RWPE1 (cell line): ENCODE measurements around the gene SATB2.

Experiments
- CTCF ChIA-PET: fragments of 350-600 bp; sonication (Branson Sonifier 250); formaldehyde crosslinking; extraction: SDS; loops from one replicate; lab custom pipeline; 2021; lab: Yijun Ruan, JAX
- POLR2A ChIA-PET: fragments of 400-600 bp; formaldehyde crosslinking; extraction: SDS; loops from one replicate; lab custom pipeline; 2020; ENCODE audit warnings: antibody characterized with exemption; ENCODE audit not compliant: low non-redundant PET; lab: Yijun Ruan, JAX
- DNase-seq: peaks from one replicate; pipeline ENCODE4 v3.0.0; 2012; ENCODE audit warnings: low spot score
- H3K27ac ChIP-seq: fragments of 450-650 bp; 2 replicates; pipeline ENCODE4 v1.5.1; 2017
- TF ChIP-seq, protein P1 (sequence below): fragments of 450-650 bp; conservative IDR thresholded peaks from 2 replicates; pipeline ENCODE4 v1.5.1; 2017; ENCODE audit warnings: low read depth, mild to moderate bottlenecking

Gene SATB2

DNA sequence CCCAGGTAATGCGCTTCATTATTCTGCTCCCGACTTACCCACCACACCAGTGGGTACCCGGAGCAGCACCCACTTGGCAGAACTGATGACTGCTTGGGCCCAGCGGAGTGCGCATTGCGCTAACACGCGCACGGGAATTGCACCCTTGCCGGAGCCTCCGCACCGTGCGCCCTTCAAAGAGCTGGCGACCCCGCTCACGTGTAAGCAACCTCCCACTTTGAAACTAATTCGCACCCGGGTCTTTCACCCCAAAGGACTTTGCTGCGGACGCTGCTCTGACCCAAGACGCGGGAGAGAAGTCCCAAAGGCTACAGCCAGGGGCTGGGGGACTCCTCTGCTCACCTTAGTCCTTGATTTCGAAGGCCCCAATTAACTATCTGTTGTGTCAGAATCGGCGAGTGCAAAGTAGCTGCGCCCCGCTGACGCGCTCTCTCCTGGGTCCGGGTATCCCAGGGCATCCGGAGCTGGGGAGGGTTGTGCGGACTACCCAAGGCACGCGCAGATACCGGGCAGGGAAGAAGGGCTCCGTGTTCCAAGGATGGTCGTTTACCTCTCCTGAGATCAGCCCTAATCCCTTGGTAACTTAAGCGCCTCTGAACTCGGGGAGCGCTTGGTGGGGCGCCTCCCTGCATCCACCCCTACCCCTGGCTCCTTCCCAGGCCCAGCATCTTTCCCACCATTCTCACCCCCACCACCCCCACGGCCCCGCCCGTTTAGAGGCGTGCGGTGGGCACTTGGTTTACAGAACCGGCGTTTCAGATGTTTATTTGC, 13.1 kb upstream of the SATB2 start:
- ChIA-PET POLR2A (no interaction called here), CTCF (interaction anchor here (0.6 to 1.2 kb wide), 6 partner anchors 8 to 1156 kb away, joined by 3 to 5 read pairs (median 4); no protein-coding TSS in a partner anchor)
- DNase-seq: no peak
- TF ChIP-seq, protein P1, sequence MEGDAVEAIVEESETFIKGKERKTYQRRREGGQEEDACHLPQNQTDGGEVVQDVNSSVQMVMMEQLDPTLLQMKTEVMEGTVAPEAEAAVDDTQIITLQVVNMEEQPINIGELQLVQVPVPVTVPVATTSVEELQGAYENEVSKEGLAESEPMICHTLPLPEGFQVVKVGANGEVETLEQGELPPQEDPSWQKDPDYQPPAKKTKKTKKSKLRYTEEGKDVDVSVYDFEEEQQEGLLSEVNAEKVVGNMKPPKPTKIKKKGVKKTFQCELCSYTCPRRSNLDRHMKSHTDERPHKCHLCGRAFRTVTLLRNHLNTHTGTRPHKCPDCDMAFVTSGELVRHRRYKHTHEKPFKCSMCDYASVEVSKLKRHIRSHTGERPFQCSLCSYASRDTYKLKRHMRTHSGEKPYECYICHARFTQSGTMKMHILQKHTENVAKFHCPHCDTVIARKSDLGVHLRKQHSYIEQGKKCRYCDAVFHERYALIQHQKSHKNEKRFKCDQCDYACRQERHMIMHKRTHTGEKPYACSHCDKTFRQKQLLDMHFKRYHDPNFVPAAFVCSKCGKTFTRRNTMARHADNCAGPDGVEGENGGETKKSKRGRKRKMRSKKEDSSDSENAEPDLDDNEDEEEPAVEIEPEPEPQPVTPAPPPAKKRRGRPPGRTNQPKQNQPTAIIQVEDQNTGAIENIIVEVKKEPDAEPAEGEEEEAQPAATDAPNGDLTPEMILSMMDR: no peak
- no peak overlapping the region for H3K27ac ChIP-seq

DNA sequence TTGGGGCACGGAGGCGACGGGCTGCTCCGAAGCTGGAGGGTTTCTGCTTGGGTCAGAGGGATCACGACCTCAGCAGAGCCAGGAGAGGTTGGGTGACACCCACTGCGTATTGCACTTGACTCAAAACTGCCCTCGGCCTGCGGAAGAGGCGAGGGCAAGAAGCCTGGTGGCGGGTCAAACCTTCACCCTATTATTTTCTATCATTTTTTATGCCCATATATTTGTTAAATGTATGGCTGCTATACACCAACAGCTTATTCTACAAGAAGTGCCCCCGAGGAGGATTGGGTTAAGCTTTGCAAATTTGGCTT, 12.6 kb upstream of the SATB2 start:
- no peak overlapping the region for H3K27ac ChIP-seq
- ChIA-PET CTCF (no interaction called here), POLR2A (no interaction called here)
- no peak for DNase-seq
- TF ChIP-seq, protein P1: no peak

DNA sequence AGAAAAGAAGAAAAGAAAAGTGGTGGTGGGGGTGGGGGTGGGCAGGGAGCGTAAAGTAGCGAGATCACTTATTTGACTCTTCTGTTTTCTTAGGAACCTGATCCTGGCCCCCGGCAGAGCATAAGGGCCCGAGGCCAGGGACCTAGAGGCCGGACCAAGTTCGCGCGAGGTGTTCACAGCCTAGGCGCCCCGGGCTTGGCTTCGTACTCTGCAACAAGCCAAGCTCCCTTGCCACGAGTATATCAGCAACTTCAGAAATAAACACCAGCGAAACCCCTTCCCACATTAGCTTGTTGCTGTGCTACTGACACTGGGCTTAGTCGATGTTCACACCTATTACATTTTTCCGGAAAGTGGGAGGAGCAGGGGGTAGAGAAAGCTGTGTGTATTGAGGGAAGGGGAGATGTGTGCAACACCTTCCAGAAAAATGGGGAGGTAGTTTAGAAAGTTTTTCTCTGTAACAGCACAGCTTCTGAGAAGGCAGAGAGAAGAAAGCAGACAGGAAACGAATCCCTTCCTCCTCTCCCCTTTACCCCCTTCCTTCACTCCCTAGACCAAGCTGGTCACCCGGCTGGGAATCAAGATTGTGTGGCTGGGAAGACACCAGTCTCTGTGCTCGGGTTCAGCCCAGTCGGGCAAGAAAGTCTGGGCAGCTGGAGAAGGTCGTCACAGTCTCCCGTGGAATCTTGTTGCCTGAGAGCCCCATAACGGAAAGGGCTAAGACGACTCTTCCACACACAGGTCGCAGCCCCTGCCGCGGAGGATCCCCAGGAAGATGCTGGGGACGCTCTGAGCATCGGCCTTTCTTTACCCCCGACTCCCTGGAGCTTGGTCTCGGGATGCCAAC, 12.0 kb upstream of the SATB2 start:
- TF ChIP-seq, protein P1: no peak
- POLR2A ChIA-PET: no interaction called here
- CTCF ChIA-PET: interaction anchor here (0.7 kb wide), 1 partner anchor 14 kb away, joined by 3 read pairs; no protein-coding TSS in a partner anchor
- no peak overlapping the region for H3K27ac ChIP-seq
- no peak for DNase-seq

DNA sequence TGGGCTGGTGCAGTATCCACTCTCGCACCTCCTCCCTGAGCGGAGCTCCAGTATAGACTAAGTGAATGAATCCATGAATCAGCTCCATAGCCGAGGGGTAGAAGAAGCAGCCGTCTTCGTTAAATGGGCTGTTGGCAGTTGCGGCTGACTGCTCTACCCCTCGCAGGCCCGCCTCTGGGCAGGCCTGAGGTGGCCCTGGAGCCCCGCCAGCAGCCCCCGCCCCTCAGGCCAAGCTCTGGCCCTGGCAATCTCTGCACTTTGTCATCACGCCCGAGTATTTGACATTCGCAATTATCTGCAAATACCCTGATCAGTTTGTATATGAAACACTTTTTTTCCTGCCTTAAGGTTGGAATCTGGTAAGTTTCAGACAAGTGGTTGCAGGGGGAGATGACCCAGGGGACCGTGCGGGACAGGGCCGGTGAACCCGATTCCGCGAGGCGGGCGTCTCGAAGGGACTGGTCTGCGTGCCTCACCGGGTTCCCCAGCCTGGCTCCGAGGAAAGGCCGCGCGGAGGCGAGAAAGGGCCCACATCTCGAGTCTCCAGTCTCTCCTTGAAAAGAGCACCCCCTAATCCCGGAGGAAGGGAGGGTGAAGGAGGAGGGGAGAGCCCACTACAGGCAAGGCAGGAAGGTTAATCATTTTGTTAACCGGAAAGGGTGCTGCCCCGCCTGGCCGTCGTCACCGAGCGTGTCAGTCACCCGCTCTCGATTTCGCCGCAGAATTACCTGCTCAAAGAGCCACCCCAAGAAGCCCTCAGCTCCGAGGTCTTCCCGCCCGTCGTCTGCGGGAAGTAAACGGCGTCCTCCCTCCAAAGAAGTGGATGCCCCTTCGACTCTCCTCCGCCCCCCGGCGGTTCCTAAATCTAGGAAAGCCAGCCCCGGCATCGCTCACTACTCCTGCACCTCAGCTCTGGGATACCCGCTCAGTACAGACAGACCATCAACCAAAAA, 11.1 kb upstream of the SATB2 start:
- ChIA-PET CTCF (interaction anchor here (0.6 to 0.7 kb wide), 2 partner anchors 13 to 106 kb away, joined by 3 to 7 read pairs; no protein-coding TSS in a partner anchor), POLR2A (no interaction called here)
- H3K27ac ChIP-seq: no peak overlapping the region
- no peak for DNase-seq
- TF ChIP-seq, protein P1: no peak

DNA sequence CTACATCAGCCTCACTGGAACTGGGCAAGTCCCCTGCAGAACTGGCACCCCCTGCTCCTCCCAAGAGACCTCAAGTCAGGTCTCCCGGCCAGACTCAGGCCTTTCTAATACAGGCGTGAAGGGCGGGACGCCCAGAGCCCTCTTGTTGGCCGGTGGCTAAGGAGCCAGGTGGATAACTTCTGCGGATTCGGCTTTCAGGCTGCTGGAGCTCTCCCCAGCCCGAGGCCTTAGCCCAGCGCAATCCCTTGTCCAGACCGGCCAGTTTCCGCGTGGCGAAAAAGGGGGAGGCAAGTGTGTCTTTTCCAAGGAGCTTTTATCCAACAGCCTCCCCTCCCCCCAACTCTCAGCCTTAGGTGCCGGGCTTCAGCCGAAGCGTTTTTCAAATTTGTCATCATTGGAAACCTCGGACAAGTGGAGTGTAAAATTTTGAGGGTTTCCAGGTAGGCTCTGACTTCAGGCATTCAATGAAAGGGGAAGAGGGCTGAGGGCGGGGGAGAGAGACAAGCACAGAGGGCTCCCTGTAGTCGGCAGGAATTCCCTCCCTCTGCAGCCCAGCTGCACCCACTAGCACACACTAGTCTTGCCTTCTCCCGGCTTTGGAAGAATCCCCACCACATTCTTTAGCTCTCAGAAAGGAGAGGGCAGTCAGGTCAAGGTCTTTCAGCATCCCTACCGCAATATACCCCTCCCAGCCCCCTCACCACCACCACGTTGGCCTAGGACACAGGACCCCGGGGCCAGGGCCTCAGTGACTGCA, 9.5 kb upstream of the SATB2 start:
- TF ChIP-seq, protein P1: no peak
- ChIA-PET CTCF (interaction anchor here (0.6 kb wide), 1 partner anchor 1156 kb away, joined by 5 read pairs; no protein-coding TSS in a partner anchor), POLR2A (no interaction called here)
- DNase-seq: no peak
- H3K27ac ChIP-seq: no peak overlapping the region
